Progenitor cell of endocrine pancreas (in vitro differentiated cells): Measurements from ENCODE around the gene PARVA. TPM values are rescaled to one million over a fixed set of nuclear protein-coding genes. Genes with fewer than 3 reads are reported as not detected.

Experiments
- DNase-seq: peaks from one replicate; pipeline ENCODE4 v3.0.0; 2021; ENCODE audit warnings: low spot score; ENCODE audit not compliant: unreplicated experiment
- H3K27ac Mint-ChIP-seq: 2 replicates; pipeline ENCODE4 v1.8.0; 2021; ENCODE audit warnings: mild to moderate bottlenecking, moderate library complexity, mixed read lengths
- H3K27me3 Mint-ChIP-seq: 2 replicates; pipeline ENCODE4 v1.8.0; 2021; ENCODE audit warnings: mixed read lengths
- H3K36me3 Mint-ChIP-seq: 2 replicates; pipeline ENCODE4 v1.8.0; 2022; ENCODE audit warnings: mixed read lengths; ENCODE audit not compliant: insufficient read depth
- H3K4me1 Mint-ChIP-seq: 2 replicates; pipeline ENCODE4 v1.8.0; 2021; ENCODE audit warnings: low read depth, mixed read lengths
- H3K4me3 Mint-ChIP-seq: 2 replicates; pipeline ENCODE4 v1.8.0; 2021; ENCODE audit warnings: low read depth, mild to moderate bottlenecking, moderate library complexity, mixed read lengths
- H3K9me3 Mint-ChIP-seq: 2 replicates; pipeline ENCODE4 v1.8.0; 2021; ENCODE audit warnings: low read depth, mixed read lengths
- CTCF ChIP-seq: fragments of 200-600 bp; sonication (generic); IDR thresholded peaks from one replicate; pipeline ENCODE4 v1.5.0; 2021; ENCODE audit warnings: antibody characterized with exemption, mild to moderate bottlenecking; ENCODE audit not compliant: unreplicated experiment
- total RNA-seq: library from RNA; stranded (reverse); gene quantifications from 2 replicates; pipeline ENCODE4 v1.2.1, GENCODE V29; 2021

The PARVA gene
- total RNA-seq, 1 donor from 2014 or later = 49.3 TPM

- DNase-seq = no peak
- Mint-ChIP-seq H3K4me1 (no peaks in the 10 kb centered on the region), H3K36me3 (no peaks in the 10 kb centered on the region), H3K9me3 (no peaks in the 10 kb centered on the region), H3K4me3 (no peak overlapping the region), H3K27ac (no peak overlapping the region), H3K27me3 (peaks cover 3% of the 10 kb centered on the region)
- TF ChIP-seq CTCF = no peak
Observed at GRCh38 chr11:12560861-12561260, 183.5 kb downstream of the PARVA start.

GRCh38 chr11:12564012-12564411, 186.6 kb downstream of the PARVA start:
- H3K4me3 Mint-ChIP-seq = no peak overlapping the region
- no peaks in the 10 kb centered on the region for H3K36me3 Mint-ChIP-seq
- H3K9me3 Mint-ChIP-seq = no peaks in the 10 kb centered on the region
- DNase-seq = no peak
- no peak overlapping the region for H3K27ac Mint-ChIP-seq
- no peak for TF ChIP-seq CTCF
- no peaks in the 10 kb centered on the region for H3K4me1 Mint-ChIP-seq
- H3K27me3 Mint-ChIP-seq = peaks cover 3% of the 10 kb centered on the region

- H3K4me1 Mint-ChIP-seq = no peaks in the 10 kb centered on the region
- no peak overlapping the region for H3K27ac Mint-ChIP-seq
- H3K27me3 Mint-ChIP-seq = peaks cover 3% of the 10 kb centered on the region
- no peak for DNase-seq
- H3K4me3 Mint-ChIP-seq = no peak overlapping the region
- TF ChIP-seq CTCF = no peak
- no peaks in the 10 kb centered on the region for H3K36me3 Mint-ChIP-seq
- no peaks in the 10 kb centered on the region for H3K9me3 Mint-ChIP-seq
Observed at GRCh38 chr11:12565406-12565805, 188.0 kb downstream of the PARVA start.

GRCh38 chr11:12567746-12568460, 190.5 kb downstream of the PARVA start:
- H3K27ac Mint-ChIP-seq = no peak overlapping the region
- peaks cover 6% of the 10 kb centered on the region for H3K27me3 Mint-ChIP-seq
- H3K4me1 Mint-ChIP-seq = no peaks in the 10 kb centered on the region
- no peaks in the 10 kb centered on the region for H3K9me3 Mint-ChIP-seq
- no peak for TF ChIP-seq CTCF
- H3K4me3 Mint-ChIP-seq = no peak overlapping the region
- H3K36me3 Mint-ChIP-seq = no peaks in the 10 kb centered on the region
- no peak for DNase-seq

GRCh38 chr11:12569499-12570425, 192.4 kb downstream of the PARVA start:
- Mint-ChIP-seq H3K27ac (no peak overlapping the region), H3K36me3 (no peaks in the 10 kb centered on the region), H3K4me3 (no peak overlapping the region), H3K27me3 (peaks cover 9% of the 10 kb centered on the region), H3K4me1 (no peaks in the 10 kb centered on the region), H3K9me3 (no peaks in the 10 kb centered on the region)
- no peak for TF ChIP-seq CTCF
- DNase-seq = no peak
